Measurements from ENCODE around the gene DSTYK.

- TF ChIP-seq CTCF (conservative IDR thresholded peaks at IDR 0.05; ENCODE audit: low read depth in 2 of 2) (no peak), EZH2 (IDR thresholded peaks at IDR 0.05; ENCODE audit: low read depth, unreplicated experiment) (no peak), POLR2AphosphoS5 (IDR thresholded peaks at IDR 0.05; ENCODE audit: low read depth) (no peak), CREB1 (CRISPR knock-in tag; IDR thresholded peaks at IDR 0.05; ENCODE audit: low read depth) (no peak), STAT1 (IDR thresholded peaks at IDR 0.05; ENCODE audit: unreplicated experiment) (no peak), EZH2phosphoT487 (IDR thresholded peaks at IDR 0.05; ENCODE audit: unreplicated experiment) (no peak), REST (IDR thresholded peaks at IDR 0.05; ENCODE audit: unreplicated experiment) (no peak), NANOG (IDR thresholded peaks at IDR 0.05; ENCODE audit: borderline replicate concordance) (no peak), ETS1 (IDR thresholded peaks at IDR 0.05) (no peak), JUNB (IDR thresholded peaks at IDR 0.05; ENCODE audit: unreplicated experiment) (no peak)
These were observed 45.6 kb upstream of the DSTYK start for GRCh38 chr1:205256951-205257625.

Data from GM23338 (cell line).